ENCODE measurements around the gene PPM1M.
A peak's percentile ranks its signal among the peaks of the same experiment; 100 is the strongest.

PPM1M gene

GRCh38 chr3:52246728-52247408 is 1.3 kb downstream of the PPM1M start:
- Mint-ChIP-seq H3K27ac (peak overlapping the region; percentile 93), H3K36me3 (peaks cover 32% of the 10 kb centered on the region), H3K9me3 (no peaks in the 10 kb centered on the region), H3K4me1 (peaks cover 76% of the 10 kb centered on the region), H3K4me3 (peak overlapping the region; percentile 88), H3K27me3 (no peaks in the 10 kb centered on the region)
- ATAC-seq, result no peak

- Mint-ChIP-seq H3K4me3 (peak overlapping the region; percentile 44), H3K27ac (peak overlapping the region; percentile 93), H3K36me3 (peaks cover 39% of the 10 kb centered on the region), H3K4me1 (peaks cover 80% of the 10 kb centered on the region), H3K27me3 (no peaks in the 10 kb centered on the region), H3K9me3 (no peaks in the 10 kb centered on the region)
- ATAC-seq, result no peak
Observed at GRCh38 chr3:52247409-52248164, 2.0 kb downstream of the PPM1M start.

DNA sequence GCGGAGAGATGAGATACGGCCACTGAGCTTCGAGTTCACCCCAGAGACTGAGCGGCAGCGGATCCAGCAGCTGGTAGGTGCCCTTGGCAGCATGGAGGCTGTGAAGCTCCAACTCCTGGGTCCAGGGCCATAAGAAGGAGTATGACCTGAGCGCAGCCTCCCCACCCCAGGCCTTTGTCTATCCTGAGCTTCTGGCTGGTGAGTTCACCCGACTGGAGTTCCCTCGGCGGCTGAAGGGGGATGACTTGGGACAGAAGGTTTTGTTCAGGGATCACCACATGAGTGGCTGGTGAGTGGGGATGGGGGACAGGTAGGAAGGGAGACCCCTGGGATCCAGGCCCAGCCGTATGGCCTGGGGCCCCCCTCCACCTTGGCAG is 2.6 kb downstream of the PPM1M start:
- Mint-ChIP-seq H3K36me3 (peaks cover 43% of the 10 kb centered on the region), H3K27me3 (no peaks in the 10 kb centered on the region)
- ATAC-seq, result no peak

GRCh38 chr3:52248816-52249547 is 3.4 kb downstream of the PPM1M start:
- Mint-ChIP-seq H3K9me3 (no peaks in the 10 kb centered on the region), H3K36me3 (peaks cover 45% of the 10 kb centered on the region), H3K4me3 (no peak overlapping the region), H3K27me3 (no peaks in the 10 kb centered on the region), H3K4me1 (peaks cover 83% of the 10 kb centered on the region), H3K27ac (peak overlapping the region; percentile 93)
- no peak for ATAC-seq

More for the DNA sequence above, 2.6 kb downstream of the PPM1M start:
- peak overlapping the region; percentile 93 for H3K27ac Mint-ChIP-seq
- H3K4me1 Mint-ChIP-seq, result peaks cover 83% of the 10 kb centered on the region
- H3K4me3 Mint-ChIP-seq, result no peak overlapping the region
- no peaks in the 10 kb centered on the region for H3K9me3 Mint-ChIP-seq

DNA sequence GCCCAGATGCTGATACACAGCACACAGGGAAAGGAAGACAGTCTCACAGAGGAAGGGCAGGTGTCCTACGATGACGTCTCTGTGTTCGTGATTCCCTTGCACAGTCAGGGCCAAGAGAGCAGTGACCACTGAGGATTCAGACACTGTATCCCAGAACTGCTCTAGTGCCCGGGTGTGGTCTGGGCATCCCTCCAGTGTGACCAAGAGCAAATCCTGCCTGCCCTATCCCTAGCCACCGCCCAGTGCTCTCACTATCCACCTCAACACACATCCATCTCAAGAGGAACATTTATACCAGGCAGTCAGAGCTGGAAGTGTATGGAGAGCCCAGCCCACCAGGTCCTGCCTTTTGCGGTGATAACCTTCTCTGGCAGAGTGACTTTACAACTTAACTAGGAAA is 4.1 kb downstream of the PPM1M start:
- peaks cover 45% of the 10 kb centered on the region for H3K36me3 Mint-ChIP-seq
- no peak overlapping the region for H3K4me3 Mint-ChIP-seq

DNA sequence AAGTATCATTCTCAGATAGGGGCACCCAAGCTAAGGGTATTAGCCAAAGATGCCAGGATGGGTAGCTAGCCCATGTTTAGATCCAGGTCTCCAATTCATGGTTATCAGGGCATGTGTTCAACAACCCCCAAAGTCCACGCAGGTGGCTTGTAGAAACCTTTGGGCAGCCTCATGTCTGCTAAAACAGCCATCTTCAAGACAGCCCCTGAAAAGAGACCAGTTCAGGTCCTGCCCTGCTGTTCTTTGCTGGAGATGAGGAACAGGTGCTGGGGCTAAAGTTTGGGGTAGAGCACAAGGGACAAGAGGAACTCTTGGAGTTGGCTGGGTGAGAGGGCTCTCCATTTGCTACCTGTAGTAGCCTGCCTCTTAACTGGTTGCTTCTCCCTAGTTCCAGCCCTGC is 4.6 kb downstream of the PPM1M start:
- Mint-ChIP-seq H3K9me3 (no peaks in the 10 kb centered on the region), H3K36me3 (peaks cover 47% of the 10 kb centered on the region), H3K4me1 (peaks cover 76% of the 10 kb centered on the region), H3K27ac (peak overlapping the region; percentile 93), H3K27me3 (no peaks in the 10 kb centered on the region), H3K4me3 (no peak overlapping the region)
- ATAC-seq, result no peak

More for the DNA sequence above, 4.1 kb downstream of the PPM1M start:
- H3K4me1 Mint-ChIP-seq, result peaks cover 80% of the 10 kb centered on the region
- H3K27ac Mint-ChIP-seq, result peak overlapping the region; percentile 93
- no peak for ATAC-seq
- no peaks in the 10 kb centered on the region for H3K27me3 Mint-ChIP-seq
- H3K9me3 Mint-ChIP-seq, result no peaks in the 10 kb centered on the region

- H3K4me3 Mint-ChIP-seq, result peak overlapping the region; percentile 67
- no peaks in the 10 kb centered on the region for H3K27me3 Mint-ChIP-seq
- H3K27ac Mint-ChIP-seq, result peak overlapping the region; percentile 80
- H3K36me3 Mint-ChIP-seq, result peaks cover 57% of the 10 kb centered on the region
- no peaks in the 10 kb centered on the region for H3K9me3 Mint-ChIP-seq
- ATAC-seq, result peak; percentile 99
- peaks cover 53% of the 10 kb centered on the region for H3K4me1 Mint-ChIP-seq
Observed at GRCh38 chr3:52253314-52254304, 8.1 kb downstream of the PPM1M start.

- H3K36me3 Mint-ChIP-seq, result peaks cover 64% of the 10 kb centered on the region
- H3K4me3 Mint-ChIP-seq, result no peak overlapping the region
- no peaks in the 10 kb centered on the region for H3K27me3 Mint-ChIP-seq
- no peak for ATAC-seq
- no peaks in the 10 kb centered on the region for H3K9me3 Mint-ChIP-seq
- H3K4me1 Mint-ChIP-seq, result peaks cover 46% of the 10 kb centered on the region
- peak overlapping the region; percentile 80 for H3K27ac Mint-ChIP-seq
Observed at GRCh38 chr3:52254608-52255007, 9.0 kb downstream of the PPM1M start.

DNA sequence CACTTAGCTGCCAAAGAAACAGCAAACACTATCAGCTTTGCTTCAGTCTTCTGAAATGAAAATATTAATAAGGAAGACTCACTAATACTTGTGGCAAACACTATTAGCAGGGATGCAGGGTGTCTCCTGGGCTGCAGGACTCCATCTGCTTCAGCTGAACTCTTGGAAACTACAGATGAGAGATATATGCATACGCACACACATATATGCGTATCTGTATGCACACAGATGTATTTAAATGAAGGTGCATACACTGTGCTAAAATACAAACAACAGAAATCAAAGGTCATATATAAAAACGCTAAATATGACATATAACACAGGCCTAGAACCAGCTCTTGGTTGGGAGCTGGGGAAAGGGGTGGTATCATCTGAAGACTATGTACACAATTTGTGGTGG is 10.6 kb downstream of the PPM1M start:
- Mint-ChIP-seq H3K36me3 (peaks cover 71% of the 10 kb centered on the region), H3K27ac (peak overlapping the region; percentile 40), H3K4me3 (no peak overlapping the region), H3K27me3 (no peaks in the 10 kb centered on the region), H3K9me3 (no peaks in the 10 kb centered on the region), H3K4me1 (peaks cover 34% of the 10 kb centered on the region)
- ATAC-seq, result no peak

DNA sequence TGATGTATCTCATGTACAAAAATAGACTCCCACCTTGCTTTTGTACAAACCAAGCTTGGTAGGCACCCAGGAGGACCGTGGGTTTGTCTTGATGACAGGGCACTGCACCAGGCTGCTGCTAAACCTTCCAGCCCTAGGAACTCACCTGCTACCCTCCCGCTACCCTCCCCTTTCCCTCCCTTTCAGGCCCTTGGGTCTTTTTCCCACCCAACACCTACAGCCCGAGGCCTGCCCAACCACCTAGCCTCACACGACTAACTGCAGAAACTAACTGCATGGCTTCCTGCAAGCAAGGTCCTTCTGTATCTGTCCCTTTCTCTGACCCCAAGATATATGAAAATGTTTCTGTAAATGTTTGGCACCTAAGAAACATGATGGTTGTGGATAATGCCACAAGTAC is 11.1 kb downstream of the PPM1M start:
- H3K27ac Mint-ChIP-seq, result no peak overlapping the region

GRCh38 chr3:52257911-52258310 is 12.4 kb downstream of the PPM1M start:
- peaks cover 72% of the 10 kb centered on the region for H3K36me3 Mint-ChIP-seq
- H3K27me3 Mint-ChIP-seq, result no peaks in the 10 kb centered on the region
- peaks cover 33% of the 10 kb centered on the region for H3K4me1 Mint-ChIP-seq
- peak overlapping the region; percentile 44 for H3K27ac Mint-ChIP-seq
- H3K9me3 Mint-ChIP-seq, result no peaks in the 10 kb centered on the region
- no peak for ATAC-seq
- no peak overlapping the region for H3K4me3 Mint-ChIP-seq

More for the DNA sequence above, 11.1 kb downstream of the PPM1M start:
- no peaks in the 10 kb centered on the region for H3K9me3 Mint-ChIP-seq
- H3K4me1 Mint-ChIP-seq, result peaks cover 34% of the 10 kb centered on the region
- H3K4me3 Mint-ChIP-seq, result no peak overlapping the region
- no peak for ATAC-seq
- no peaks in the 10 kb centered on the region for H3K27me3 Mint-ChIP-seq
- peaks cover 74% of the 10 kb centered on the region for H3K36me3 Mint-ChIP-seq

DNA sequence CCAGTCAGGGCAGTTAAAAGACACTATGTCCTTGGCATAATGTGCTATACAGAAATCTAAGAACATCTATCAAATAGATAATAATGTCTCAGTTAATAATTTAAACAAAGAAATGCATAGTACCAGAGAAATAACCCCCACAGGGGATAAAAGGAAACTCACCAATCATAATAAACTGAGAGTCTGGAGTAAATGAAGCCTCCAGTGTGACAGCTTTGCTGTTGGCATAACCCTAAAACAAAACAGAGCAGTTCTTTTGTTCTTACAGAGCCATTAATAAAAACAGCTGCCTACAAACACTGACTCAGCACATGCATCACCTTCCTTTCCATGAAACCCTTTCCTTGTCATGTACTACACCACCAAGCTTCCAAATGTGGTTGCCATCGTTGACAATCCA is 13.5 kb downstream of the PPM1M start:
- H3K27ac Mint-ChIP-seq, result peak overlapping the region; percentile 35

GRCh38 chr3:52259448-52259847 is 13.9 kb downstream of the PPM1M start:
- no peak for ATAC-seq
- H3K27ac Mint-ChIP-seq, result no peak overlapping the region
- H3K36me3 Mint-ChIP-seq, result peaks cover 83% of the 10 kb centered on the region
- H3K4me1 Mint-ChIP-seq, result peaks cover 34% of the 10 kb centered on the region
- H3K9me3 Mint-ChIP-seq, result no peaks in the 10 kb centered on the region
- no peaks in the 10 kb centered on the region for H3K27me3 Mint-ChIP-seq
- H3K4me3 Mint-ChIP-seq, result no peak overlapping the region

More for the DNA sequence above, 13.5 kb downstream of the PPM1M start:
- H3K36me3 Mint-ChIP-seq, result peaks cover 79% of the 10 kb centered on the region
- H3K9me3 Mint-ChIP-seq, result no peaks in the 10 kb centered on the region
- peaks cover 33% of the 10 kb centered on the region for H3K4me1 Mint-ChIP-seq
- ATAC-seq, result no peak
- H3K27me3 Mint-ChIP-seq, result no peaks in the 10 kb centered on the region
- H3K4me3 Mint-ChIP-seq, result no peak overlapping the region

DNA sequence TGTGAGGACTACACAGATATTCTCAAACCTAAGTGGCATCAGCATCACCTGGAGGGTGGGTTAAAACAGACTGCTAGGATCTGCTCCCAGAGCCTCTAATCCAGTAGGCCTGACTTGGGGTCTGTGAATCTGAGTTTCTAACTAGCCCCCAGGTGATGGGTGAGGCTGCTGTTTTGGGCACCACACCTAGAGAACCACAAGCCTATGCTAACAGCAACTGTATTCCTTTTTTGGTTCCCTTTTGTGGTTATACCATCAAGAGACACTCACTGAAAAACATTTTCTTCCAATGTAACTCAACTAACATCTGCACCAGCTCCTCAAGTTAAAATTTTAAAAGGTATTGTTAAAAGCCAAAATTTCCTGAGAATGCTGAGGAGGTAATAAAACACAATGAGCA is 16.9 kb downstream of the PPM1M start:
- Mint-ChIP-seq H3K4me3 (no peak overlapping the region), H3K4me1 (peaks cover 35% of the 10 kb centered on the region), H3K36me3 (peaks cover 77% of the 10 kb centered on the region), H3K9me3 (no peaks in the 10 kb centered on the region), H3K27ac (peak overlapping the region; percentile 61), H3K27me3 (no peaks in the 10 kb centered on the region)
- peak; percentile 74 for ATAC-seq

Measured in stimulated activated memory B cell treated with anti-CD40 and anti-IgM and Interleukin-4, amounts not matched to agents 10 μg/mL and 1 μg/mL and 100 μg/mL, for 72 hours (primary cell).